H9 (cell line): Measurements from ENCODE around the gene NEURL1. TPM values are rescaled to one million over a fixed set of nuclear protein-coding genes. Genes with fewer than 3 reads are reported as not detected.
A peak's percentile ranks its signal among the peaks of the same experiment; 100 is the strongest.

Experiments used
- DNase-seq: peaks from one replicate; pipeline ENCODE4 v3.0.0-alpha.2; 2017
- H2AFZ ChIP-seq: one replicate; pipeline ENCODE4 v1.6.1; 2013; ENCODE audit warnings: mild to moderate bottlenecking, low read length, control low read depth, moderate library complexity
- H2AK5ac ChIP-seq: 2 replicates; pipeline ENCODE4 v1.6.1; 2013; ENCODE audit warnings: low read length, control low read depth, mixed read lengths; ENCODE audit not compliant: insufficient read length
- H2BK120ac ChIP-seq: one replicate; pipeline ENCODE4 v1.6.1; 2013; ENCODE audit warnings: low read depth, mild to moderate bottlenecking, low read length, control low read depth, inconsistent platforms; ENCODE audit not compliant: poor library complexity, severe bottlenecking
- H2BK12ac ChIP-seq: 2 replicates; pipeline ENCODE4 v1.6.1; 2013; ENCODE audit warnings: low read length, control low read depth, mixed read lengths, low read depth; ENCODE audit not compliant: insufficient read length
- H2BK15ac ChIP-seq: 2 replicates; pipeline ENCODE4 v1.6.1; 2013; ENCODE audit warnings: low read depth, low read length, control low read depth
- H2BK20ac ChIP-seq: one replicate; pipeline ENCODE4 v1.6.1; 2013; ENCODE audit warnings: low read depth, mild to moderate bottlenecking, low read length, control low read depth, inconsistent platforms; ENCODE audit not compliant: poor library complexity, severe bottlenecking
- H2BK5ac ChIP-seq: 2 replicates; pipeline ENCODE4 v1.6.1; 2013; ENCODE audit warnings: low read length, control low read depth, mixed read lengths; ENCODE audit not compliant: insufficient read length
- H3K14ac ChIP-seq: 2 replicates; pipeline ENCODE4 v1.6.1; 2013; ENCODE audit warnings: low read length, control low read depth; ENCODE audit not compliant: insufficient read depth
- H3K18ac ChIP-seq: 2 replicates; pipeline ENCODE4 v1.6.1; 2013; ENCODE audit warnings: low read depth, mild to moderate bottlenecking, mixed read lengths, low read length, control low read depth; ENCODE audit not compliant: insufficient read length
- H3K23ac ChIP-seq: 2 replicates; pipeline ENCODE4 v1.6.1; 2013; ENCODE audit warnings: low read length, control low read depth, mixed read lengths, low read depth; ENCODE audit not compliant: insufficient read length
- H3K23me2 ChIP-seq: 2 replicates; pipeline ENCODE4 v1.6.1; 2013; ENCODE audit warnings: low read depth, mild to moderate bottlenecking, mixed read lengths, low read length, control low read depth; ENCODE audit not compliant: insufficient read length, poor library complexity, severe bottlenecking
- H3K27ac ChIP-seq: 2 replicates; pipeline ENCODE4 v1.5.1; 2013; ENCODE audit warnings: low read length, control low read depth, mixed read lengths, low read depth; ENCODE audit not compliant: insufficient read length
- H3K27me3 ChIP-seq: 2 replicates; pipeline ENCODE4 v1.6.1; 2013; ENCODE audit warnings: low read length, control low read depth, inconsistent platforms; ENCODE audit not compliant: insufficient read depth
- H3K4ac ChIP-seq: 2 replicates; pipeline ENCODE4 v1.6.1; 2013; ENCODE audit warnings: low read depth, mild to moderate bottlenecking, control low read depth, inconsistent platforms, low read length, moderate library complexity
- H3K4me1 ChIP-seq: 2 replicates; pipeline ENCODE4 v1.6.1; 2013; ENCODE audit warnings: low read length, control low read depth, inconsistent platforms; ENCODE audit not compliant: insufficient read depth
- H3K4me2 ChIP-seq: 2 replicates; pipeline ENCODE4 v1.6.1; 2013; ENCODE audit warnings: low read length, control low read depth, mixed read lengths; ENCODE audit not compliant: insufficient read length, insufficient read depth
- H3K56ac ChIP-seq: 2 replicates; pipeline ENCODE4 v1.6.1; 2013; ENCODE audit warnings: low read depth, mild to moderate bottlenecking, mixed read lengths, low read length, control low read depth; ENCODE audit not compliant: insufficient read length
- H3K79me1 ChIP-seq: 2 replicates; pipeline ENCODE4 v1.6.1; 2013; ENCODE audit warnings: low read depth, mild to moderate bottlenecking, moderate library complexity, low read length, control low read depth, inconsistent platforms; ENCODE audit not compliant: insufficient read depth, poor library complexity, severe bottlenecking
- H3K79me2 ChIP-seq: 2 replicates; pipeline ENCODE4 v1.6.1; 2013; ENCODE audit warnings: low read length, control low read depth, inconsistent platforms; ENCODE audit not compliant: insufficient read depth
- H3K9ac ChIP-seq: 2 replicates; pipeline ENCODE4 v1.6.1; 2013; ENCODE audit warnings: low read length, control low read depth, mixed read lengths; ENCODE audit not compliant: insufficient read length; ENCODE audit errors: extremely low read depth
- H3K9me3 ChIP-seq: one replicate; pipeline ENCODE4 v1.6.1; 2013; ENCODE audit warnings: low read depth, low read length, inconsistent platforms; ENCODE audit not compliant: control insufficient read depth
- H3T11ph ChIP-seq: one replicate; pipeline ENCODE4 v1.6.1; 2013; ENCODE audit warnings: mild to moderate bottlenecking, low read length, control low read depth, inconsistent platforms
- H4K20me1 ChIP-seq: one replicate; pipeline ENCODE4 v1.6.1; 2013; ENCODE audit not compliant: control insufficient read depth, insufficient read length, insufficient read depth
- H4K5ac ChIP-seq: 2 replicates; pipeline ENCODE4 v1.6.1; 2013; ENCODE audit warnings: low read depth, mild to moderate bottlenecking, mixed read lengths, low read length, control low read depth; ENCODE audit not compliant: insufficient read length
- H4K8ac ChIP-seq: replicated peaks from 2 replicates; pipeline ENCODE4 v1.6.1; 2013; ENCODE audit warnings: low read length, control low read depth, mixed read lengths, low read depth; ENCODE audit not compliant: insufficient read length
- H4K91ac ChIP-seq: 2 replicates; pipeline ENCODE4 v1.6.1; 2013; ENCODE audit warnings: low read depth, mild to moderate bottlenecking, moderate library complexity, mixed read lengths, low read length, control low read depth; ENCODE audit not compliant: insufficient read length
- H3K27ac Mint-ChIP-seq, 3 experiments: 2 replicates in 2 of 3; 3 replicates in 1 of 3; pipeline ENCODE4 v1.8.0; 2020 to 2021; ENCODE audit warnings: mixed read lengths in 3 of 3, mild to moderate bottlenecking in 1 of 3, moderate library complexity in 1 of 3
- H3K27me3 Mint-ChIP-seq: 2 replicates; pipeline ENCODE4 v1.8.0; 2021; ENCODE audit warnings: low read depth, mild to moderate bottlenecking, moderate library complexity, mixed read lengths
- H3K36me3 Mint-ChIP-seq, 3 experiments: 2 replicates in 2 of 3; 3 replicates in 1 of 3; pipeline ENCODE4 v1.8.0; 2020 to 2021; ENCODE audit warnings: low read depth in 3 of 3, mixed read lengths in 3 of 3; ENCODE audit not compliant: insufficient read depth in 1 of 3
- H3K4me1 Mint-ChIP-seq, 2 experiments: 2 replicates each; pipeline ENCODE4 v1.8.0; 2020; ENCODE audit warnings: mixed read lengths in 2 of 2
- H3K4me3 Mint-ChIP-seq, 2 experiments: 2 replicates in 1 of 2; 3 replicates in 1 of 2; pipeline ENCODE4 v1.8.0; 2020 to 2021; ENCODE audit warnings: mild to moderate bottlenecking in 2 of 2, mixed read lengths in 2 of 2, moderate library complexity in 1 of 2
- H3K9me3 Mint-ChIP-seq, 2 experiments: 2 replicates in 1 of 2; 3 replicates in 1 of 2; pipeline ENCODE4 v1.8.0; 2020; ENCODE audit warnings: mild to moderate bottlenecking in 2 of 2, mixed read lengths in 2 of 2, moderate library complexity in 1 of 2
- WGBS: extraction: QIAGEN DNeasy Blood & Tissue Kit; methylation state at CpG from one replicate; pipeline ENCODE4 v1.1.7; 2013; ENCODE audit warnings: missing lambda C conversion rate, low lambda C conversion rate, mixed read lengths; ENCODE audit not compliant: insufficient read length; ENCODE audit errors: extremely low coverage; 5-methylcytosine and 5-hydroxymethylcytosine counted together
- total RNA-seq: library from RNA; stranded (reverse); gene quantifications from 2 replicates; pipeline ENCODE4 v1.2.1, GENCODE V29; 2021
- TF ChIP-seq, protein P1 (sequence below): fragments of 200-600 bp; sonication (generic); conservative IDR thresholded peaks from 3 replicates; pipeline ENCODE4 v1.8.0; 2021; ENCODE audit warnings: antibody characterized with exemption, mild to moderate bottlenecking

NEURL1 gene
- total RNA-seq, 1 experiment from 2014 or later = 1.2 TPM

DNA sequence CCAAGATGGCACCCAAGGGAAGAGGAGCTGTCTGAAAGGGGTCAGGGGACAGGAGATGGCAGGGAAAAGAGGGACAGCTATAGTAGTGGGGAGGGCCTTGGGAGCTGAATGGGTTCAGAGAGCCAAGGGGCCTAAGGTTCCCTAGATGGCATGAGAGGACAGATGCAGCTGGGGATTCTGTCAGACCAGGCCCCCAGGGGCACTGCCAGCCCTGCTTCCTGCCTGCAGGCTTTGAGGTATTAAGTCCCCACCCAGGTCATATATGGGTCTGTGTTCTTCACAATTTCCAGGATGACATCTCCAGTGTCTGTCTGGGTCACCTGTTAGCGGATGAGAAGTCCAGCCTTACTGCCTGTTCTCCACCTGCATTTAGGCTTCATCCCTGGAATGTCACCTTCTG is 56.7 kb downstream of the NEURL1 start:
- Histone ChIP-seq H3K14ac (no peak overlapping the region), H3K79me2 (no peaks in the 10 kb centered on the region), H4K8ac (no peak overlapping the region), H4K91ac (no peak overlapping the region), H3K4ac (no peak overlapping the region), H2AFZ (no peak overlapping the region), H3K79me1 (no peaks in the 10 kb centered on the region), H4K5ac (no peak overlapping the region), H2AK5ac (no peak overlapping the region), H2BK5ac (no peak overlapping the region), H3K27ac (no peak overlapping the region), H3K4me1 (no peaks in the 10 kb centered on the region), H3K4me2 (no peak overlapping the region), H3K56ac (no peak overlapping the region), H3T11ph (no peak overlapping the region), H3K23ac (no peak overlapping the region), H3K9me3 (no peaks in the 10 kb centered on the region), H3K27me3 (no peaks in the 10 kb centered on the region; the same call in 1 of the 2 replicates), H2BK120ac (no peak overlapping the region), H3K23me2 (no peaks in the 10 kb centered on the region), H3K9ac (no peak overlapping the region), H2BK15ac (no peak overlapping the region), H4K20me1 (no peaks in the 10 kb centered on the region), H2BK20ac (no peak overlapping the region), H3K18ac (no peak overlapping the region), H2BK12ac (no peak overlapping the region)
- H3K4me3 Mint-ChIP-seq = no peak overlapping the region
- TF ChIP-seq, protein P1, sequence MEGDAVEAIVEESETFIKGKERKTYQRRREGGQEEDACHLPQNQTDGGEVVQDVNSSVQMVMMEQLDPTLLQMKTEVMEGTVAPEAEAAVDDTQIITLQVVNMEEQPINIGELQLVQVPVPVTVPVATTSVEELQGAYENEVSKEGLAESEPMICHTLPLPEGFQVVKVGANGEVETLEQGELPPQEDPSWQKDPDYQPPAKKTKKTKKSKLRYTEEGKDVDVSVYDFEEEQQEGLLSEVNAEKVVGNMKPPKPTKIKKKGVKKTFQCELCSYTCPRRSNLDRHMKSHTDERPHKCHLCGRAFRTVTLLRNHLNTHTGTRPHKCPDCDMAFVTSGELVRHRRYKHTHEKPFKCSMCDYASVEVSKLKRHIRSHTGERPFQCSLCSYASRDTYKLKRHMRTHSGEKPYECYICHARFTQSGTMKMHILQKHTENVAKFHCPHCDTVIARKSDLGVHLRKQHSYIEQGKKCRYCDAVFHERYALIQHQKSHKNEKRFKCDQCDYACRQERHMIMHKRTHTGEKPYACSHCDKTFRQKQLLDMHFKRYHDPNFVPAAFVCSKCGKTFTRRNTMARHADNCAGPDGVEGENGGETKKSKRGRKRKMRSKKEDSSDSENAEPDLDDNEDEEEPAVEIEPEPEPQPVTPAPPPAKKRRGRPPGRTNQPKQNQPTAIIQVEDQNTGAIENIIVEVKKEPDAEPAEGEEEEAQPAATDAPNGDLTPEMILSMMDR = no peak
- no CpG with 5 or more reads among the region's 1 CpG for WGBS
- H3K27me3 Mint-ChIP-seq = peaks cover 29% of the 10 kb centered on the region
- no peaks in the 10 kb centered on the region; a peak in 1 of 5 replicates for H3K9me3 Mint-ChIP-seq
- H3K27ac Mint-ChIP-seq = no peak overlapping the region
- peak; percentile 17 for DNase-seq
- H3K4me1 Mint-ChIP-seq = peaks cover 0 to 19% of the 10 kb centered on the region in 2 experiments; a peak in 3 of 4 replicates
- H3K36me3 Mint-ChIP-seq = no peaks in the 10 kb centered on the region
